Upper lobe of left lung (tissue), 4 donors: Measurements from ENCODE around the gene POLR2B.

Experiments
- POLR2AphosphoS5 ChIP-seq, 2 donors: sonication (generic); formaldehyde crosslinking; IDR thresholded peaks; one replicate each; pipeline ENCODE4 v1.5.1; 2017; ENCODE audit warnings: antibody characterized with exemption in 2 of 2
- TF ChIP-seq, protein P1 (sequence below), 6 experiments: fragments of 450-650 bp in 4 of 6; fragments of 200-600 bp in 2 of 6; sonication (generic) in 2 of 6; IDR thresholded peaks; one replicate each; pipeline ENCODE4 v1.5.1; 2016 to 2019; ENCODE audit warnings: antibody characterized with exemption in 6 of 6

DNA sequence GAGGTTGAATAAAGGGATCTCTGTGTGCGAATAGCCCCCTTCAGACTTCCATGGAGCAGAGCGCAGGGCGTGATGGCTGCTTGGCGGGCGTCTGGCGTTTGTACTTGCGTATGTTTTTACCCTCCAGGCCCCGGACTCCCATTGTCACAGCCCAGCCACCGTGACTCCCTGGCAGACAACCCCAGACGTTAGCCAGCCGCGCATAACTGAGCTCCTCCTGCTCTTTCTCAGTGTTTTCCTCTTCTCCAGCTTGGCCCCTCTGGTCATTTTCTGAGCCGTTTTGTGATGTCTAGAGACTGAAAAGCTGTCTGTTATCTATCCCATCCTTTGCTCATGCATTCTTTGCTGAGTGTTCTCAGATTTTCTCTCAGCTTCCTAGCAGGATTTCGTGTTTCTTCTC lies 77.2 kb downstream of the POLR2B start:
- TF ChIP-seq POLR2AphosphoS5 (IDR thresholded peaks at IDR 0.05) = no peak
- TF ChIP-seq, protein P1, sequence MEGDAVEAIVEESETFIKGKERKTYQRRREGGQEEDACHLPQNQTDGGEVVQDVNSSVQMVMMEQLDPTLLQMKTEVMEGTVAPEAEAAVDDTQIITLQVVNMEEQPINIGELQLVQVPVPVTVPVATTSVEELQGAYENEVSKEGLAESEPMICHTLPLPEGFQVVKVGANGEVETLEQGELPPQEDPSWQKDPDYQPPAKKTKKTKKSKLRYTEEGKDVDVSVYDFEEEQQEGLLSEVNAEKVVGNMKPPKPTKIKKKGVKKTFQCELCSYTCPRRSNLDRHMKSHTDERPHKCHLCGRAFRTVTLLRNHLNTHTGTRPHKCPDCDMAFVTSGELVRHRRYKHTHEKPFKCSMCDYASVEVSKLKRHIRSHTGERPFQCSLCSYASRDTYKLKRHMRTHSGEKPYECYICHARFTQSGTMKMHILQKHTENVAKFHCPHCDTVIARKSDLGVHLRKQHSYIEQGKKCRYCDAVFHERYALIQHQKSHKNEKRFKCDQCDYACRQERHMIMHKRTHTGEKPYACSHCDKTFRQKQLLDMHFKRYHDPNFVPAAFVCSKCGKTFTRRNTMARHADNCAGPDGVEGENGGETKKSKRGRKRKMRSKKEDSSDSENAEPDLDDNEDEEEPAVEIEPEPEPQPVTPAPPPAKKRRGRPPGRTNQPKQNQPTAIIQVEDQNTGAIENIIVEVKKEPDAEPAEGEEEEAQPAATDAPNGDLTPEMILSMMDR (IDR thresholded peaks at IDR 0.05) = no peak
